Stomach (tissue), 9 donors: ENCODE measurements around the gene GABRG3. TPM values are rescaled to one million over a fixed set of nuclear protein-coding genes. Genes with fewer than 3 reads are reported as not detected.
"Not testable (repeated sequence)": the region's sequence is repeated elsewhere in the genome, so short reads cannot be mapped to it uniquely, and the experiment has no call there.

Source experiments
- DNase-seq, 2 donors: peaks; one replicate each; pipeline versions ENCODE4 v3.0.0 to v3.0.0-alpha.2; 2013 to 2019
- H3K27ac ChIP-seq, 5 donors: fragments of 200-600 bp in 4 of 5; sonication (generic) in 4 of 5; one replicate each; pipeline ENCODE4 v1.5.1; 2013 to 2019; ENCODE audit warnings: mild to moderate bottlenecking in 1 of 5, moderate library complexity in 1 of 5
- H3K27me3 ChIP-seq, 3 donors: fragments of 200-600 bp; sonication (generic); one replicate each; pipeline ENCODE4 v1.5.1; 2017 to 2019; ENCODE audit warnings: mixed run types in 1 of 3
- H3K36me3 ChIP-seq, 4 donors: fragments of 200-600 bp; sonication (generic); 1 replicate in 3 of 4; 2 replicates in 1 of 4; pipeline ENCODE4 v1.5.1; 2016 to 2019
- H3K4me1 ChIP-seq, 4 donors: fragments of 200-600 bp; sonication (generic); one replicate each; pipeline ENCODE4 v1.5.1; 2016 to 2019
- H3K4me3 ChIP-seq, 4 donors: fragments of 200-600 bp; sonication (generic) in 3 of 4; one replicate each; pipeline ENCODE4 v1.5.1; 2016 to 2019; ENCODE audit warnings: mild to moderate bottlenecking in 1 of 4
- H3K9me3 ChIP-seq, 4 donors: fragments of 200-600 bp; sonication (generic); one replicate each; pipeline ENCODE4 v1.5.1; 2016 to 2019
- CTCF ChIP-seq, 7 experiments: fragments of 450-650 bp in 4 of 7; fragments of 200-600 bp in 3 of 7; sonication (generic) in 3 of 7; IDR thresholded peaks; one replicate each; pipeline ENCODE4 v1.5.1; 2016 to 2019; ENCODE audit warnings: antibody characterized with exemption in 7 of 7, control low read depth in 2 of 7, mild to moderate bottlenecking in 1 of 7
- EP300 ChIP-seq: sonication (generic); formaldehyde crosslinking; IDR thresholded peaks from one replicate; pipeline ENCODE4 v1.6.1; 2017; ENCODE audit warnings: antibody characterized with exemption
- POLR2A ChIP-seq, 4 donors: fragments of 450-650 bp; IDR thresholded peaks; one replicate each; pipeline ENCODE4 v1.6.1; 2016; ENCODE audit warnings: antibody characterized with exemption in 4 of 4, control low read depth in 2 of 4, mild to moderate bottlenecking in 1 of 4, moderate library complexity in 1 of 4
- POLR2AphosphoS5 ChIP-seq, 3 donors: sonication (generic); formaldehyde crosslinking; IDR thresholded peaks; one replicate each; pipeline ENCODE4 v1.6.1; 2016; ENCODE audit warnings: antibody characterized with exemption in 3 of 3
- WGBS, 5 donors: extraction: QIAGEN DNeasy Blood & Tissue Kit in 3 of 5; methylation state at CpG; one replicate each; pipeline versions ENCODE4 v1.1.5 to v1.1.7; 2013 to 2018; 5-methylcytosine and 5-hydroxymethylcytosine counted together
- intact Hi-C: fragments of 100-400 bp; cut with DNase I; formaldehyde crosslinking; loops from one replicate; pipeline ENCODE4 v1.15.1; 2023; ENCODE audit warnings: low total_unique reads
- polyA plus RNA-seq, 3 donors: library from polyadenylated mRNA; stranded (reverse); fragments of 200-250 nt; gene quantifications; one replicate each; pipeline ENCODE4 v1.2.3, GENCODE V29; 2013
- total RNA-seq, 5 donors: library from RNA; depleted of rRNA; stranded (reverse); fragments of >200 nt; gene quantifications; one replicate each; pipeline versions ENCODE4 v1.1.0 to v1.2.3, GENCODE V29; 2014 to 2016
- donor health status: healthy with polysubstance abuse.
- donor health status: Bipolar disorder and iron deficiency.
- donor health status: healthy.

Gene GABRG3
- total and polyA plus RNA-seq, 8 donors: 0.37 to 1.5 TPM; not detected in 6

DNA sequence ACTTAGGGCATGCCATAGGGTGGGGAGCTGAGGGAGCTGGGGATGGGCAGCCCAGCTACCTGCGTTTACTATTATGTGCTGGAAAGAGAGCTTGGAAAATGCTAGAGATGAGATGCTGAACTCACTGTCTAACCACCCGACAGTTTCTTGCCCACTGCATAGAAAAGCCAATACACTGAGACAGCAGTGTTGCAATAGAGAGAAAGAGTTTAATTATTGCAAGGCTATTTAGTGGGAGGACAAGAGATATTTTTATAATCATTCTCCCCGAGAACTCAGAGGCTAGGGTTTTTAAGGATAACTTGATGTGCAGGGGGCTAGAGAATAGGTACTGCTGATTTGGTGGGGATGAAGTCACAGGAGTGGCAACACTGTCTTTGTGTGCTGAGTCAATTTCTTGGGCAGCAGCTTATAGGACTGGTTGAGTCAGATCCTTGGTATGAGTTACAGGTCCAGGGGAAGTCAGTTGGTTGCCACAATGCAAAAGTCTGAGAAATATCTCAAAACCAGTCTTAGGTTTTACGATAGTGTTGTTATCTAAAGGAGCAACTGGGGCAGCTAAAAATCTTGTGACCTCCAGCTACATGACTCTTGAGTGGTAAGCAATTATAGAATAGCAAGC, 205.9 kb downstream of the GABRG3 start:
- H3K4me3 ChIP-seq: no peak overlapping the region
- intact Hi-C loops: no loop called here

GRCh38 chr15:27179789-27180188, 208.8 kb downstream of the GABRG3 start:
- H3K36me3 ChIP-seq: no peaks in the 10 kb centered on the region
- no peaks in the 10 kb centered on the region for H3K27me3 ChIP-seq
- no peak for TF ChIP-seq POLR2A (IDR thresholded peaks at IDR 0.05)
- no peak for TF ChIP-seq POLR2AphosphoS5 (IDR thresholded peaks at IDR 0.05)
- no peak for TF ChIP-seq EP300
- TF ChIP-seq CTCF (IDR thresholded peaks at IDR 0.05): no peak
- peaks cover 13 to 61% (median 37%) of the 10 kb centered on the region in 4 donors for H3K9me3 ChIP-seq
- no peak overlapping the region for H3K27ac ChIP-seq
- no peak overlapping the region for H3K4me3 ChIP-seq
- intact Hi-C loops: no loop called here
- DNase-seq: no peak
- WGBS, 5 donors: 71 to 81% (median 73%) methylated on average over 7 of the region's 7 CpGs
- H3K4me1 ChIP-seq: no peaks in the 10 kb centered on the region

More for the DNA sequence above, 205.9 kb downstream of the GABRG3 start:
- TF ChIP-seq POLR2A (IDR thresholded peaks at IDR 0.05): no peak
- no peak for TF ChIP-seq CTCF (IDR thresholded peaks at IDR 0.05)
- TF ChIP-seq POLR2AphosphoS5 (IDR thresholded peaks at IDR 0.05): no peak
- no peak for TF ChIP-seq EP300
- WGBS, 5 donors: 78 to 90% (median 84%) methylated on average over 4 of the region's 4 CpGs
- Histone ChIP-seq H3K4me1 (no peaks in the 10 kb centered on the region), H3K9me3 (peaks cover 13 to 62% (median 39%) of the 10 kb centered on the region in 4 donors), H3K27ac (no peak overlapping the region), H3K36me3 (no peaks in the 10 kb centered on the region), H3K27me3 (no peaks in the 10 kb centered on the region)
- DNase-seq: no peak

- DNase-seq: peak in 1 of 2 donors; percentile 16
- Histone ChIP-seq H3K4me3 (no peak overlapping the region), H3K36me3 (no peaks in the 10 kb centered on the region), H3K27me3 (no peaks in the 10 kb centered on the region), H3K4me1 (no peaks in the 10 kb centered on the region), H3K9me3 (peaks cover 0 to 50% (median 16%) of the 10 kb centered on the region in 4 donors), H3K27ac (no peak overlapping the region)
- no peak for TF ChIP-seq CTCF (IDR thresholded peaks at IDR 0.05)
- TF ChIP-seq POLR2A (IDR thresholded peaks at IDR 0.05): no peak
- TF ChIP-seq POLR2AphosphoS5 (IDR thresholded peaks at IDR 0.05): no peak
- no peak for TF ChIP-seq EP300
- intact Hi-C loops: no loop called here
- WGBS, 5 donors: 63 to 73% (median 70%) methylated on average over 13 of the region's 13 CpGs
Observed at GRCh38 chr15:27182561-27183110, 211.7 kb downstream of the GABRG3 start.

DNA sequence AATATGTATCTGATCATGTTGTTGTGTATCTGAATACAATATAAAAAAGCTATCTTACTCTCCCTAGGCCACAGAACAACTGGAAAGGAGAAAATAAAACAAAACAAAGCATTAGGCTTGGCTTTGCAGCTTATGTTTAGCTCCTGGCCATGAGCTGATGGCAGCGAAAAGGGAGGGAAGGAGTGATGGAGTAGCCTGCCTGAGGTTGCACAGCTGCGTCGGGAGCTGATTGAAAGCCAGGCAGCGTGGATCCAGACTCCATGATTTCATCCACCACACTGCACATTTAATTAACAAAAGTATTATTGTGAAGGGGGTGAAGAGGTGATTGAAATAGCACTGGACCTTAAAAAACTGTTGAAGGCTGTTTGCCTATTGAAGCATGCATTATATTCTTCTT, 212.2 kb downstream of the GABRG3 start:
- no peak overlapping the region for H3K4me3 ChIP-seq
- H3K9me3 ChIP-seq: peaks cover 0 to 45% (median 14%) of the 10 kb centered on the region in 4 donors
- no peaks in the 10 kb centered on the region for H3K27me3 ChIP-seq
- TF ChIP-seq EP300: no peak
- no peak for TF ChIP-seq POLR2AphosphoS5 (IDR thresholded peaks at IDR 0.05)
- H3K36me3 ChIP-seq: no peaks in the 10 kb centered on the region
- H3K4me1 ChIP-seq: no peaks in the 10 kb centered on the region
- WGBS, 5 donors: 62 to 70% (median 64%) methylated on average over 4 of the region's 4 CpGs
- intact Hi-C loops: no loop called here
- peak in 1 of 2 donors; percentile 53 for DNase-seq
- no peak overlapping the region for H3K27ac ChIP-seq

DNA sequence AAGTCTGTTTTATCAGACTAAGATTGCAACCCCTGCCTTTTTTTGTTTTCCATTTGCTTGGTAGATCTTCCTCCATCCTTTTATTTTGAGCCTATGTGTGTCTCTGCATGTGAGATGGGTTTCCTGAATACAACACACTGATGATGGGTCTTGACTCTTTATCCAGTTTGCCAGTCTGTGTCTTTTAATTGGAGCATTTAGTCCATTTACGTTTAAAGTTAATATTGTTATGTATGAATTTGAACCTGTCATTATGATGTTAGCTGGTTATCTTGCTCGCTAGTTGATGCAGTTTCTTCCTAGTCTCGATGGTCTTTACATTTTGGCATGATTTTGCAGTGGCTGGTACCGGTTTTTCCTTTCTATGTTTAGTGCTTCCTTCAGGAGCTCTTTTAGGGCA, 220.5 kb downstream of the GABRG3 start:
- DNase-seq, H3K27me3 ChIP-seq, H3K4me1 ChIP-seq, H3K36me3 ChIP-seq, intact Hi-C loops, H3K4me3 ChIP-seq, H3K27ac ChIP-seq: not testable (repeated sequence)
- peaks cover 0 to 22% (median 19%) of the 10 kb centered on the region in 4 donors for H3K9me3 ChIP-seq
- whole genome bisulfite sequencing, 5 donors: 70 to 83% (median 76%) methylated on average over 4 of the region's 4 CpGs
